Brain microvascular endothelial cell (primary cell): Measurements from ENCODE around the gene SLC30A4.
A peak's percentile ranks its signal among the peaks of the same experiment; 100 is the strongest.
"Not testable (repeated sequence)": the region's sequence is repeated elsewhere in the genome, so short reads cannot be mapped to it uniquely, and the experiment has no call there.

Experiments
- DNase-seq: peaks from one replicate; pipeline ENCODE4 v3.0.0-alpha.2; 2020
- H3K27ac ChIP-seq: fragments of 250-450 bp; sonication (Bioruptor Pico); 2 replicates; pipeline ENCODE4 v1.5.1; 2020; ENCODE audit warnings: mild to moderate bottlenecking, moderate library complexity
- H3K27me3 ChIP-seq: fragments of 250-450 bp; sonication (Bioruptor Pico); replicated peaks from 2 replicates; pipeline ENCODE4 v1.5.1; 2020; ENCODE audit warnings: mild to moderate bottlenecking
- H3K36me3 ChIP-seq: fragments of 250-450 bp; sonication (Bioruptor Pico); replicated peaks from 2 replicates; pipeline ENCODE4 v1.5.1; 2020; ENCODE audit warnings: mild to moderate bottlenecking
- H3K4me3 ChIP-seq: 2 replicates; pipeline ENCODE4 v1.5.1; 2011; ENCODE audit warnings: low read depth, mild to moderate bottlenecking, control low read depth, low read length, moderate library complexity
- in situ Hi-C: cut with HindIII; loops from 2 replicates; pipeline ENCODE4 v1.10.0; 2017; ENCODE audit warnings: low sequenced_read_pairs, low pct_ligation_motif_present
- TF ChIP-seq, protein P1 (sequence below): IDR thresholded peaks from 2 replicates; pipeline ENCODE4 v1.5.1; 2011; ENCODE audit warnings: low read depth, mild to moderate bottlenecking, moderate library complexity, low read length, control low read depth, inconsistent platforms; ENCODE audit errors: missing control alignments

SLC30A4 gene

DNA sequence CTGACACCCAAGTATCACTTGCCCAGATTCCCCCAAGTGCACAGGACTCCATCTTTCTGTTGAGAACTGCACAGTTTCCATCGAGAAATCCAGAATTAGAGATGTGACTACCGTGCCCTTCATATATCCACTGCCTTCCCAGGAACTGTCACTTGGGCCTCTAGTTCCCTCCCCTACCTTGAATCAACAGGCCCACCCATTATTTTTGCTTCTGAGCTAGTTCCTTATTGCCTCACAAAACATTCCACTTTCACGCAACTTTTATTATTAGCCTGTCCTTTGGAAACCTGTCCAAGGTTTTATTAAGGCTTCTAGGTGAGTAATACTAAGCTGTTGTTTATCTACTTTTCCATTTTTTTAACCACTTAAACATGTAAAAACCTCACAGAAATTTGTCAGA lies 17.1 kb upstream of the SLC30A4 start:
- TF ChIP-seq, protein P1, sequence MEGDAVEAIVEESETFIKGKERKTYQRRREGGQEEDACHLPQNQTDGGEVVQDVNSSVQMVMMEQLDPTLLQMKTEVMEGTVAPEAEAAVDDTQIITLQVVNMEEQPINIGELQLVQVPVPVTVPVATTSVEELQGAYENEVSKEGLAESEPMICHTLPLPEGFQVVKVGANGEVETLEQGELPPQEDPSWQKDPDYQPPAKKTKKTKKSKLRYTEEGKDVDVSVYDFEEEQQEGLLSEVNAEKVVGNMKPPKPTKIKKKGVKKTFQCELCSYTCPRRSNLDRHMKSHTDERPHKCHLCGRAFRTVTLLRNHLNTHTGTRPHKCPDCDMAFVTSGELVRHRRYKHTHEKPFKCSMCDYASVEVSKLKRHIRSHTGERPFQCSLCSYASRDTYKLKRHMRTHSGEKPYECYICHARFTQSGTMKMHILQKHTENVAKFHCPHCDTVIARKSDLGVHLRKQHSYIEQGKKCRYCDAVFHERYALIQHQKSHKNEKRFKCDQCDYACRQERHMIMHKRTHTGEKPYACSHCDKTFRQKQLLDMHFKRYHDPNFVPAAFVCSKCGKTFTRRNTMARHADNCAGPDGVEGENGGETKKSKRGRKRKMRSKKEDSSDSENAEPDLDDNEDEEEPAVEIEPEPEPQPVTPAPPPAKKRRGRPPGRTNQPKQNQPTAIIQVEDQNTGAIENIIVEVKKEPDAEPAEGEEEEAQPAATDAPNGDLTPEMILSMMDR: no peak
- Histone ChIP-seq H3K27ac (no peak overlapping the region), H3K4me3 (no peak overlapping the region), H3K36me3 (no peaks in the 10 kb centered on the region), H3K27me3 (no peaks in the 10 kb centered on the region)
- in situ Hi-C loops: no loop called here
- no peak for DNase-seq

DNA sequence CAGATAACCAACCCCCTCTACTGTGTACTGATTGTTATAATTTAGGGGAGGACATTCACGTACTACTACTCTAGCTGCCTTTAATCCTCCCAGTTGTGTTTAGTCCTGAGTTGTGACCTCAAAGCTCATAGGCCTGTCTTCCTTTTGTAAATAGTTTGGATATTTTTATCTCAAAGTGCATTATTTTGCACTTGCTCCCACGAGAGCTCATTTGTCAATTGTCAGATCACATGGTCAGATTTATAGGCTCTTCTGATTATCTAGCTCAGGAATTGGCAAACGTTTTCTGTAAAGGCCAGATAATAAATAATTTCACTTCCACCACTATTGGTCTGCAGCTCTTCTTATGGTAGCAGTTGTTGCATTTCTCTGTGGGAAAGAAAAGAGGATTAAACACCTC lies 14.4 kb upstream of the SLC30A4 start:
- no peak overlapping the region for H3K27ac ChIP-seq
- DNase-seq: no peak
- H3K27me3 ChIP-seq: no peaks in the 10 kb centered on the region
- no peaks in the 10 kb centered on the region for H3K36me3 ChIP-seq
- H3K4me3 ChIP-seq: no peak overlapping the region
- TF ChIP-seq, protein P1: no peak
- in situ Hi-C loops: no loop called here

DNA sequence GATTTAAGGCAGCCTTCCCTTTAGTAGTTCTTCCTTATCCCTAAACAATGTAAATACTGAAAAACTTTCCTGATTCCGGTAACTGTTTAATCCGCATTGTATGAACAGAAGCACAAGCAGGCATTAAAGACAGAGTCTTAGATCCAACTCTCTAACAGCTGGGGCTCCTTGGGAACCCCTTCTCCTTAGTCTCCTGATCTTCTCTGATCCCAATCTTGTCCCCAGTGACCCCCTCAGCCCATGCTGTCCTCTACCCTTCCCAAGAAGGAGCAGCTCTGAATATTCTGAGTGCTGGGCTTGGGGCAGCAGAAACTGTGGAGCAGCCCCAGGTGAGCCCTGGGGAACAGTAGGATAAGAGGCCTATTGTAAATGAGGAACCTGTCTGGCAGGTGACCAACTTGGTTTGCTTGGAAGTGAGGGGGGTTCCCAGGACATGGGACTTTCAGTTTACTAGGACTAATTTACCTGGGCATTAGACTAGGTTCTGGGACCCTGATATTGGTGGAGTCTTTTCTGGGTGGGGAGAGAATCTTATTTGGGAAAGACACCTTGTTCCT lies 13.0 kb upstream of the SLC30A4 start:
- H3K36me3 ChIP-seq: no peaks in the 10 kb centered on the region
- DNase-seq: no peak
- no peaks in the 10 kb centered on the region for H3K27me3 ChIP-seq
- in situ Hi-C loops: no loop called here
- no peak overlapping the region for H3K4me3 ChIP-seq
- TF ChIP-seq, protein P1: no peak
- no peak overlapping the region for H3K27ac ChIP-seq

DNA sequence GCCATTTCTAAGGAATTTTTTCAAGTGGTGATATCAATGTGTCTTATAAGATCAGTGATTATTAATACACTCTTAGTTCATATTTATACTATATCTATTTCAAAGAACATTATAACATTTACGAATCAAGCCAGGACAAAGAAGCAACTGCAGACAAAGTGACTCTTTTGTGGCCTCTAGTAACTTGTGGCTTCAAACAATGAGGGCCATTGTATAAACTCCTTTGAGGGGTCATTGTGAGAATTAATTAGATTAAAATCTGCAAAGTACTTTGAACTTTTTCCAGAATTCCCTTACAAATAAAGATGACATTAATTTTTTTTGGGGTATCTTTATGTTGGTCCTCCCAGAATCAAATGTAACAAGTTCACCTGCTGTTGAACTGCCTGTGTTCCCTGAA lies 12.3 kb upstream of the SLC30A4 start:
- no peaks in the 10 kb centered on the region for H3K36me3 ChIP-seq
- TF ChIP-seq, protein P1: no peak
- no peak overlapping the region for H3K27ac ChIP-seq
- no peaks in the 10 kb centered on the region for H3K27me3 ChIP-seq
- in situ Hi-C loops: no loop called here
- H3K4me3 ChIP-seq: no peak overlapping the region
- DNase-seq: no peak

DNA sequence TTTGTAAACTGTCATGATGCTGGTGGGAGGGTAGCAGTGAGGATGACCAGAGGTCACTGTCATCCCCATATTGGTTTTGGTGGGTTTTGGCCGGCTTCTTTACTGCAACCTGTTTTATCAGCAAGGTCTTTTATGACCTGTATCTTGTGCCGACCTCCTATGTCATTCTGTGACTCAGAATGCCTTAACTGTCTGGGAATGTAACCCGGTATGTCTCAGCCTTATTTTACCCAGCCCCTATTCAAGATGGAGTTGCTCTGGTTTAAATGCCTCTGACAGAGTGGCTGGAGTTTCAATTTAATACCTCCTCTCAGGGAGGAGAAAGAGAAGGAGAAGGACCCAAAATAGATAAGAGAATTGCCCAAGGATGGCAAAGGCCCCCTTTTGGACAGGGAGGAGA lies 10.3 kb upstream of the SLC30A4 start:
- in situ Hi-C loops: not testable (repeated sequence)

DNA sequence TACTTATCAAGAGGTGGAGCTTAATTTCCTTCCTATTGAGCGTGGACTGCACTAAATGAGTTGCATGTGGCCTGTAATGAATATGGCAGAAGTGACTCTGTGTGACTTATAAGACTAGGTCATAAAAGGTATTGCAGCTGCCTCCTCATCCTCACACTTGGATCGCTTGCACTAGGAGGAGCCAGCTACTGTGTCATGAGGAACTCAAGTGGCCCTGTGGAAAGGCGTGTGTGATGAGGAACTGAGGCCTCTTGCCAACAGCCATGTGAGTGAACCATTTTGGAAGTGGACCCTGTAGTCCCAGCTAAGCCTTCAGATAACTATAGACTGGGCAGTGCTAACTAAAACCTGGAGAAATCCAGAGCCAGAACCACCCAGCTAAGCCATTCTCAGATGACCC lies 7.1 kb upstream of the SLC30A4 start:
- Histone ChIP-seq H3K27me3 (no peaks in the 10 kb centered on the region), H3K4me3 (no peak overlapping the region), H3K27ac (no peak overlapping the region), H3K36me3 (no peaks in the 10 kb centered on the region)
- in situ Hi-C loops: no loop called here
- DNase-seq: no peak
- TF ChIP-seq, protein P1: no peak

More for the DNA sequence above, 10.3 kb upstream of the SLC30A4 start:
- not testable (repeated sequence) for H3K27me3 ChIP-seq, H3K36me3 ChIP-seq, H3K27ac ChIP-seq, H3K4me3 ChIP-seq
- peak; percentile 48 for DNase-seq
